Stomach smooth muscle (tissue), 2 donors: ENCODE measurements around the gene COQ8B.

Experiments
- H3K27ac ChIP-seq: one replicate; pipeline ENCODE4 v1.7.0; 2013; ENCODE audit warnings: mild to moderate bottlenecking, low read length, inconsistent platforms
- H3K27me3 ChIP-seq, 2 donors: one replicate each; pipeline ENCODE4 v1.7.0; 2013; ENCODE audit warnings: low read length in 2 of 2; ENCODE audit not compliant: insufficient read depth in 2 of 2, control insufficient read depth in 1 of 2
- H3K36me3 ChIP-seq, 2 donors: one replicate each; pipeline ENCODE4 v1.7.0; 2013; ENCODE audit warnings: low read length in 2 of 2; ENCODE audit not compliant: control insufficient read depth in 2 of 2, insufficient read depth in 2 of 2
- H3K4me1 ChIP-seq: one replicate; pipeline ENCODE4 v1.7.0; 2013; ENCODE audit warnings: low read length; ENCODE audit not compliant: control insufficient read depth, insufficient read depth
- H3K4me3 ChIP-seq, 2 donors: one replicate each; pipeline ENCODE4 v1.7.0; 2013; ENCODE audit warnings: low read length in 2 of 2
- H3K9ac ChIP-seq, 2 donors: one replicate each; pipeline ENCODE4 v1.7.0; 2013; ENCODE audit warnings: low read length in 2 of 2, mild to moderate bottlenecking in 1 of 2
- H3K9me3 ChIP-seq, 2 donors: one replicate each; pipeline ENCODE4 v1.7.0; 2013; ENCODE audit warnings: low read length in 2 of 2; ENCODE audit not compliant: control insufficient read depth in 2 of 2
- donor health status: healthy.
- donor health status: Pancreatic carcinoma.

Gene COQ8B

GRCh38 chr19:40717880-40718773 lies 1.4 kb upstream of the COQ8B start:
- H3K36me3 ChIP-seq: peaks cover 0 to 3% of the 10 kb centered on the region in 2 donors
- peak overlapping the region; percentile 100 for H3K27ac ChIP-seq
- no peaks in the 10 kb centered on the region for H3K27me3 ChIP-seq
- H3K9me3 ChIP-seq: no peaks in the 10 kb centered on the region
- peaks cover 67% of the 10 kb centered on the region for H3K4me1 ChIP-seq
- peak overlapping the region; percentile 97 to 98 for H3K9ac ChIP-seq
- H3K4me3 ChIP-seq: peak overlapping the region; percentile 97 to 99

GRCh38 chr19:40717325-40717879 lies 716 bp upstream of the COQ8B start:
- Histone ChIP-seq H3K9me3 (no peaks in the 10 kb centered on the region), H3K27ac (peak overlapping the region; percentile 100), H3K4me3 (peak overlapping the region; percentile 97 to 99), H3K4me1 (peaks cover 67% of the 10 kb centered on the region), H3K36me3 (peaks cover 0 to 2% of the 10 kb centered on the region in 2 donors), H3K27me3 (no peaks in the 10 kb centered on the region), H3K9ac (peak overlapping the region; percentile 97 to 98)

GRCh38 chr19:40716031-40716481 lies 630 bp downstream of the COQ8B start:
- H3K9ac ChIP-seq: peak overlapping the region; percentile 90 to 98
- peak overlapping the region; percentile 78 to 97 for H3K4me3 ChIP-seq
- no peaks in the 10 kb centered on the region for H3K9me3 ChIP-seq
- H3K4me1 ChIP-seq: peaks cover 56% of the 10 kb centered on the region
- H3K27me3 ChIP-seq: no peaks in the 10 kb centered on the region
- H3K27ac ChIP-seq: peak overlapping the region; percentile 100
- peaks cover 3 to 4% of the 10 kb centered on the region in 2 donors for H3K36me3 ChIP-seq

- Histone ChIP-seq H3K9ac (peak overlapping the region; percentile 69 to 80), H3K9me3 (no peaks in the 10 kb centered on the region), H3K27ac (peak overlapping the region; percentile 100), H3K27me3 (no peaks in the 10 kb centered on the region), H3K4me1 (peaks cover 44% of the 10 kb centered on the region), H3K4me3 (peak overlapping the region; percentile 60 to 97), H3K36me3 (peaks cover 3 to 8% of the 10 kb centered on the region in 2 donors)
Observed at GRCh38 chr19:40714441-40715299, 2.0 kb downstream of the COQ8B start.

GRCh38 chr19:40713939-40714338 lies 2.7 kb downstream of the COQ8B start:
- H3K4me1 ChIP-seq: peaks cover 37% of the 10 kb centered on the region
- H3K27me3 ChIP-seq: no peaks in the 10 kb centered on the region
- H3K4me3 ChIP-seq: peak overlapping the region; percentile 60 to 97
- H3K36me3 ChIP-seq: peaks cover 3 to 12% of the 10 kb centered on the region in 2 donors
- H3K9ac ChIP-seq: peak overlapping the region in 1 of 2 donors; percentile 80
- no peaks in the 10 kb centered on the region for H3K9me3 ChIP-seq
- H3K27ac ChIP-seq: peak overlapping the region; percentile 100

GRCh38 chr19:40709817-40710216 lies 6.9 kb downstream of the COQ8B start:
- Histone ChIP-seq H3K9me3 (no peaks in the 10 kb centered on the region), H3K36me3 (peaks cover 18 to 21% of the 10 kb centered on the region in 2 donors), H3K27me3 (no peaks in the 10 kb centered on the region), H3K27ac (no peak overlapping the region), H3K4me1 (peaks cover 5% of the 10 kb centered on the region), H3K9ac (no peak overlapping the region), H3K4me3 (no peak overlapping the region)

GRCh38 chr19:40707615-40708014 lies 9.1 kb downstream of the COQ8B start:
- H3K9me3 ChIP-seq: no peaks in the 10 kb centered on the region
- no peak overlapping the region for H3K27ac ChIP-seq
- H3K9ac ChIP-seq: no peak overlapping the region
- H3K4me3 ChIP-seq: no peak overlapping the region
- H3K4me1 ChIP-seq: peaks cover 6% of the 10 kb centered on the region
- peaks cover 24 to 28% of the 10 kb centered on the region in 2 donors for H3K36me3 ChIP-seq
- no peaks in the 10 kb centered on the region for H3K27me3 ChIP-seq

GRCh38 chr19:40705950-40706619 lies 10.6 kb downstream of the COQ8B start:
- no peaks in the 10 kb centered on the region for H3K27me3 ChIP-seq
- peaks cover 26 to 34% of the 10 kb centered on the region in 2 donors for H3K36me3 ChIP-seq
- H3K9ac ChIP-seq: no peak overlapping the region
- H3K27ac ChIP-seq: no peak overlapping the region
- H3K9me3 ChIP-seq: no peaks in the 10 kb centered on the region
- H3K4me3 ChIP-seq: no peak overlapping the region
- peaks cover 13% of the 10 kb centered on the region for H3K4me1 ChIP-seq

- Histone ChIP-seq H3K9ac (no peak overlapping the region), H3K4me1 (peaks cover 13% of the 10 kb centered on the region), H3K4me3 (no peak overlapping the region), H3K9me3 (no peaks in the 10 kb centered on the region), H3K36me3 (peaks cover 26 to 32% of the 10 kb centered on the region in 2 donors), H3K27me3 (no peaks in the 10 kb centered on the region), H3K27ac (no peak overlapping the region)
Observed at GRCh38 chr19:40705362-40705651, 11.4 kb downstream of the COQ8B start.
